HepG2 (cell line): ENCODE results near the gene MXRA8. TPM values are rescaled to one million over a fixed set of nuclear protein-coding genes. Genes with fewer than 3 reads are reported as not detected.
A peak's percentile ranks its signal among the peaks of the same experiment; 100 is the strongest.

Experiments used
- CBX2 ChIP-seq, 2 experiments: fragments of 200-600 bp in 1 of 2; sonication (generic); formaldehyde crosslinking in 1 of 2; IDR thresholded peaks; 2 replicates each; pipeline versions ENCODE4 v1.7.0 to v1.8.1; 2018 to 2022; ENCODE audit warnings: low read depth in 2 of 2, low read length in 1 of 2, mild to moderate bottlenecking in 1 of 2, missing genetic modification reagents in 1 of 2
- CBX5 ChIP-seq: sonication (generic); formaldehyde crosslinking; IDR thresholded peaks from 2 replicates; pipeline ENCODE4 v1.4.0; 2020; ENCODE audit warnings: missing genetic modification reagents, borderline replicate concordance
- HMG20B ChIP-seq: conservative IDR thresholded peaks from 2 replicates; pipeline ENCODE4 v1.6.1; 2016; ENCODE audit warnings: missing genetic modification reagents, missing compliant biosample characterization
- HMGXB4 ChIP-seq, 2 experiments: sonication (generic) in 1 of 2; formaldehyde crosslinking in 1 of 2; IDR thresholded peaks; 2 replicates each; pipeline versions ENCODE4 v1.4.0 to v1.6.1; 2018 to 2020; ENCODE audit warnings: missing genetic modification reagents in 2 of 2, borderline replicate concordance in 1 of 2, low read depth in 1 of 2, mild to moderate bottlenecking in 1 of 2, missing biosample characterization in 1 of 2
- HNRNPUL1 ChIP-seq: fragments of 200-400 bp; formaldehyde crosslinking; IDR thresholded peaks from 2 replicates; pipeline ENCODE4 v1.6.1; 2017; ENCODE audit warnings: low read depth, mild to moderate bottlenecking, low read length, moderate library complexity
- IRF2 ChIP-seq: IDR thresholded peaks from 2 replicates; pipeline ENCODE4 v1.6.1; 2018; ENCODE audit warnings: missing genetic modification reagents, missing compliant biosample characterization
- MEIS2 ChIP-seq: sonication (generic); formaldehyde crosslinking; IDR thresholded peaks from 2 replicates; pipeline ENCODE4 v1.9.0; 2021; ENCODE audit warnings: mild to moderate bottlenecking, missing genetic modification reagents
- NFE2L2 ChIP-seq: fragments of 150-350 bp; IDR thresholded peaks from 2 replicates; pipeline ENCODE4 v1.6.1; 2014; ENCODE audit warnings: low read length
- PRDM4 ChIP-seq: sonication (generic); formaldehyde crosslinking; IDR thresholded peaks from 2 replicates; pipeline ENCODE4 v1.9.0; 2021; ENCODE audit warnings: missing genetic modification reagents, borderline replicate concordance
- RAD21 ChIP-seq: fragments of 450-650 bp; formaldehyde crosslinking; IDR thresholded peaks from 2 replicates; pipeline ENCODE4 v1.5.0; 2020; ENCODE audit warnings: mild to moderate bottlenecking
- RNF2 ChIP-seq: fragments of 450-650 bp; conservative IDR thresholded peaks from 2 replicates; pipeline ENCODE4 v1.6.1; 2016; ENCODE audit warnings: low read depth
- RORA ChIP-seq: sonication (generic); formaldehyde crosslinking; IDR thresholded peaks from 2 replicates; pipeline ENCODE4 v1.5.0; 2020; ENCODE audit warnings: mild to moderate bottlenecking, missing genetic modification reagents, moderate library complexity
- SALL2 ChIP-seq: sonication (generic); formaldehyde crosslinking; IDR thresholded peaks from 2 replicates; pipeline ENCODE4 v1.8.1; 2023; ENCODE audit warnings: mild to moderate bottlenecking, missing genetic modification reagents, inconsistent platforms
- TP53 ChIP-seq: sonication (generic); formaldehyde crosslinking; conservative IDR thresholded peaks from 2 replicates; pipeline ENCODE4 v1.4.0; 2020; ENCODE audit warnings: missing genetic modification reagents
- YEATS4 ChIP-seq: sonication (generic); formaldehyde crosslinking; IDR thresholded peaks from 2 replicates; pipeline ENCODE4 v1.4.0; 2020; ENCODE audit warnings: missing genetic modification reagents, borderline replicate concordance
- ZBTB10 ChIP-seq: sonication (generic); formaldehyde crosslinking; IDR thresholded peaks from 2 replicates; pipeline ENCODE4 v1.4.0; 2020; ENCODE audit warnings: missing genetic modification reagents, borderline replicate concordance
- ZKSCAN5 ChIP-seq: sonication (generic); formaldehyde crosslinking; IDR thresholded peaks from 2 replicates; pipeline ENCODE4 v1.5.1; 2020; ENCODE audit warnings: mild to moderate bottlenecking, missing genetic modification reagents
- ZMYM2 ChIP-seq: sonication (generic); formaldehyde crosslinking; IDR thresholded peaks from 2 replicates; pipeline ENCODE4 v1.8.0; 2022; ENCODE audit warnings: mild to moderate bottlenecking, missing genetic modification reagents
- ZNF136 ChIP-seq: sonication (generic); formaldehyde crosslinking; IDR thresholded peaks from 2 replicates; pipeline ENCODE4 v1.8.1; 2022; ENCODE audit warnings: low read depth, mild to moderate bottlenecking, moderate library complexity, missing genetic modification reagents
- ZNF33B ChIP-seq: sonication (generic); formaldehyde crosslinking; IDR thresholded peaks from 2 replicates; pipeline ENCODE4 v1.5.1; 2020; ENCODE audit warnings: mild to moderate bottlenecking, missing genetic modification reagents
- ZNF564 ChIP-seq: sonication (generic); formaldehyde crosslinking; IDR thresholded peaks from 2 replicates; pipeline ENCODE4 v1.8.1; 2023; ENCODE audit warnings: mild to moderate bottlenecking, missing genetic modification reagents
- ZNF776 ChIP-seq: sonication (generic); formaldehyde crosslinking; IDR thresholded peaks from 2 replicates; pipeline ENCODE4 v1.4.0; 2020; ENCODE audit warnings: mild to moderate bottlenecking, missing genetic modification reagents
- ZZZ3 ChIP-seq: sonication (generic); formaldehyde crosslinking; IDR thresholded peaks from 2 replicates; pipeline ENCODE4 v1.4.0; 2020; ENCODE audit warnings: missing genetic modification reagents, mild to moderate bottlenecking, borderline replicate concordance
- polyA plus RNA-seq, 8 experiments: library from polyadenylated mRNA; depleted of rRNA in 3 of 8; stranded (reverse) in 7 of 8; unstranded in 1 of 8; fragments of >200 nt; fragmentation: Illumina TruSeq in 4 of 8; extraction: Trizol in 4 of 8; gene quantifications; 2 replicates each; pipeline versions ENCODE4 v1.2.1 to v1.2.3, GENCODE V29; 2011 to 2016; ENCODE audit warnings: low read depth in 4 of 8, missing spikeins in 1 of 8, mixed read lengths in 1 of 8; ENCODE audit not compliant: insufficient read depth in 1 of 8
- total RNA-seq, 5 experiments: library from RNA; depleted of rRNA; stranded (reverse); fragments of >200 nt; fragmentation: Illumina TruSeq; extraction: Trizol; gene quantifications; 2 replicates each; pipeline ENCODE4 v1.2.3, GENCODE V29; 2016; ENCODE audit warnings: low read depth in 1 of 5

The MXRA8 gene
- total and polyA plus RNA-seq, 2 of the 13 experiments (the other 11 are each of a cell fraction or from before 2014, with no cell fraction given) = 19.8 to 44.8 TPM

GRCh38 chr1:1304331-1305299, 53.7 kb downstream of the MXRA8 start (continued):
- TF ChIP-seq PRDM4 (CRISPR knock-in tag) (no peak), ZMYM2 (CRISPR knock-in tag) (no peak), ZZZ3 (CRISPR knock-in tag) (no peak; the same call in 1 of the 2 replicates), YEATS4 (no peak), ZNF776 (CRISPR knock-in tag) (no peak), RAD21 (CRISPR knock-in tag) (no peak), NFE2L2 (no peak), ZKSCAN5 (CRISPR knock-in tag) (no peak), ZNF136 (CRISPR knock-in tag) (no peak), SALL2 (CRISPR knock-in tag) (no peak), IRF2 (CRISPR knock-in tag) (no peak), ZNF564 (CRISPR knock-in tag) (no peak; the same call in 1 of the 2 replicates), MEIS2 (CRISPR knock-in tag) (no peak), CBX2 (IDR thresholded peaks at IDR 0.05; ENCODE audit: low read depth, low read length) (no peak), CBX2 (CRISPR knock-in tag; IDR thresholded peaks at IDR 0.05; ENCODE audit: low read depth) (no peak), ZNF33B (no peak), ZBTB10 (CRISPR knock-in tag) (no peak), HNRNPUL1 (no peak), TP53 (CRISPR knock-in tag) (no peak), RORA (CRISPR knock-in tag) (no peak), CBX5 (CRISPR knock-in tag) (no peak), RNF2 (0 out of 2 replicates have a peak, but pooled peaks have one; percentile 35), HMG20B (CRISPR knock-in tag) (no peak), HMGXB4 (CRISPR knock-in tag; IDR thresholded peaks at IDR 0.05; ENCODE audit: borderline replicate concordance in 1 of 2, low read depth in 1 of 2) (no peak; a peak in 1 of 4 replicates)
